Stimulated activated CD4-positive, alpha-beta T cell treated with anti-CD3 and anti-CD28 coated beads, TNF-alpha, amount 100 ng/mL, for 48 hours (primary cell): Measurements from ENCODE around the gene TRABD2B.

Source experiments
- DNase-seq, 3 donors: peaks; one replicate each; pipeline ENCODE4 v3.0.0-alpha.2; 2020; ENCODE audit warnings: low read depth in 3 of 3

The TRABD2B gene

DNA sequence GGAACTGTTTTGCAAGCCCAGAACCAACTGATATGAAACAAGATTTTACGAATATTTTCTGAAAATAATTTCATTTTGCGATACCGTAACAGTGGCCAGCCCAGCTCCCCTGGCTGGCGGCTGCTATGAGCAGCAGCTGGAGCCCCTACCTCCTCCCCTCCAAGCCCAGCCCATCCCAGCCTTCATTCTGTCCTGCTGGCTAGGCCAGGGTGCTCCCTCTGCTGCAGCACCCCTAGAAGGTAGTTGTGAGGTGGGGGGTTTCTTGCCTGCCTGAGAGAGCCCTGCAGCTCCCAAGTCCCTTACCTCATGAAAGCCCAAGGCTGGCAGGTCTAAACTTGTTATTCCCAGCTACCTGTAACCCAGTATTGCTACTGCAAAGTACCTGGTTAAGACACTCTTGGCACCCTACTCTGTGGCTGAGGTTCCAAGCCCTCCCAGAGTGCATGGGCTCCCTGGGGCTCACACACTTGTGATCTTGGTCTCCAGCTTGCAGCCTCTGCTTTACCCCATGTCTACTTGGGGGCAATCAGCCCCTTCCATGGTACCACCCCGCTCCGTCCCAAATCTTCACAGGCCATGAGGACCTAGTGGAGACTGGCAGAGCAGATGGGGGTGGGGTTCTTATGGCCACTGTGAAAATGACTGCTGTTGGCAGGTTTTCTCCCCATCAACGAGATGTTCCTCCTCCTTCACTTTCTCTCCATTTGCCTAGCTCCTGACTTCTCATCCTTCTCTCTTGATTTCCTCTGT lies 239.8 kb downstream of the TRABD2B start:
- no peak for DNase-seq

- DNase-seq: no peak
Measured at GRCh38 chr1:47756411-47756810, 240.8 kb downstream of the TRABD2B start.

DNA sequence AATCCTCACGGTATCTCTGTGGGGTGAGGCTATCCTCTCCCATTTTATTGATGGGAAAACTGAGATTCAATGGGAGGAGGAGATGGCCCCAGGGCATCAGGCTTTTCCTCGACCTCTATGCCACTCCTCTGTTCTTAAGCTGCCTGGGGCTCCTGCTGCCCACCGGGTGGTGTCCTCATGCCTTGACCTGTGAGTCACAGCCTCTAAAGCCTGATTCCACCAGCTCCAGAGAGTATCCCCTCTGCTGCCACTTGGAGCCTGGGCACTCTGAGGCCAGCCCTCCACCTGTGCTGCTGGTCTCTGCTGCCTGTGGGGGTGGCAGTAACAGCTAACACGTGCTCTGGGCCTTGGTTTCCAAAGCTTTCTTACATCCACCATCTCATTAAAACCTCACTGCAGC lies 241.2 kb downstream of the TRABD2B start:
- no peak for DNase-seq

- peak; percentile 28 to 45 (median 41) for DNase-seq
Measured at GRCh38 chr1:47755101-47755990, 241.8 kb downstream of the TRABD2B start.

DNA sequence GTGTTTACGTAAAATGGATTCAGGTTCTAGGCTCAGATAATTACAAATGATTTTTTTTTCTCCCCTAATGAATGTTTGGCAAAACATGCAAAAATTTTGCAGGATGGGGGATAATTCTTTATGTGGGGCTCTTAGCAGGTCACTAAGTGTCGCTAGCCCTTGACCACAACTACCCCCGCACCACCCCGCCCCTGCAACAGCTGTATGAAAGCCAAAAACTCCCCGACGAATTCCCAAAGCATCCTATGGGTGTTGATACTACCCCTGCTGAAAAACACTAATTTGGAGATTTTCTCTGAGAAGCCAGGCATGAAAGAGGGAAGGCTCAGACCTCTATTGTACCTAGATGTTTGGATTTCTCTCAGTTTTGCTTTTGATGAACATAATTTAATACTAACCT lies 243.0 kb downstream of the TRABD2B start:
- DNase-seq: no peak

- DNase-seq: no peak
Measured at GRCh38 chr1:47753808-47754207, 243.4 kb downstream of the TRABD2B start.

GRCh38 chr1:47752559-47752958 lies 244.6 kb downstream of the TRABD2B start:
- no peak for DNase-seq

DNA sequence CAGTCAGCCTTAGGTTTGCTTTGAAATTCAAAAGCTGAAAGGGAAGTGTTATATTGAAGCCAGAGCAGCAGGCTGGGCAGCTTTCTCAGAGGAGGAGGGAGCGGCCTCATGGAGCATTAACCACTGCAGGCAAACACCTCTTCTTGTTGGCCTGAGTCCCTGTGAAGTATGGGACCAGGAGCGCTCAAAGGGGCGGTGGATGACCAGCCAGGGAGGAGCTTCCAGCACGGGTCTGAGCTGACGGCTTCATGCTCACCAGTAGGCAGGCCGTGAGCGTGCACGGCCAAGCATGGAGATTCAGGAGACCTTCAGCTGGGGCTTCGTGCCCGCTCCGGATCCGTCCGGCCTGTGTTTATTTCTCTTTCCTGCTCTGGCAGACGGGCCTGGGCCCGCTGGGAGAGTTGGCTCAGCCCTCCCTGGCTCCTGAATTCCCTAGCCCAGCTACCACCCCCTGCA lies 245.2 kb downstream of the TRABD2B start:
- no peak for DNase-seq

GRCh38 chr1:47751193-47751592 lies 246.0 kb downstream of the TRABD2B start:
- no peak for DNase-seq

DNA sequence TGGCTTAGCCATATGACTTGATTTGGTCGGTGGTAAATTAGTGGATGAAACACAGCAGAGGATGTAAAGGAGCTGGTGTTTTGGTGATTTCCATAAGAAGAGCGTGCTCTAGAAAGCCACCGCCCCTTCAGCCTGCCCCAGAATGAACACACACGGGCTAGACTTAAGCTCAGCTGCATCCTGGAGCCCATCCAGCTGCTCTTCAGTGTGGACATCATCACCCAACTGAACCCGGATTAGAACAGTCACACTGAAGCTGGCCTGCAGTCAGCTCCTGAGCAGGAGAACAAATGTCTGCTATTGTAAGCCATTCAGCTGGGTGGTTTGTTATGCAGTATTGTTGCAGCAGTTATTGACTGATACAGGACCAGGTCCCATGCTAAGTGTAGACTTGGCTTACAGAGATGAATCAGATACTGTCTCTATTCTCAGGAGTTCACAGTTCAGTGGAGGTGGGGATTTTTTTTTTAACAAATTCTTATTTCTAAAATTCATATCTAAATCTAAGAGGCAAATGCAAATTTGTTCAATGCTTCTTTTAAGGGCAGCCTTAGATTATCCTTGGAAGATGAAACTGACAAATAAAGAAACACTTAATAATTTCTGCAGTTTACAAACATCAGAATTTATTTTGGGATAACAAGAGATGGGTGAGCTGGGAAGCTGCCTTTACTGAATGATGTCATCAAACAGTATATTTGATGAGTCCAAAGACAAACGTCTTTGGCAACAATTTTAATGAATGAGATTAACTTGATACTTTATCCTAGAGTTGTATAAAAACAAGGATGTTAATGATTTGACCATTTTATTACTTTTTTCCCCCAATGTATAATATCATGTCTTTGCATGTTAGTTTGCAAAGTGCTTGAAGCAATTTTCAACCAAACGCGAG lies 251.2 kb downstream of the TRABD2B start:
- DNase-seq: no peak

DNA sequence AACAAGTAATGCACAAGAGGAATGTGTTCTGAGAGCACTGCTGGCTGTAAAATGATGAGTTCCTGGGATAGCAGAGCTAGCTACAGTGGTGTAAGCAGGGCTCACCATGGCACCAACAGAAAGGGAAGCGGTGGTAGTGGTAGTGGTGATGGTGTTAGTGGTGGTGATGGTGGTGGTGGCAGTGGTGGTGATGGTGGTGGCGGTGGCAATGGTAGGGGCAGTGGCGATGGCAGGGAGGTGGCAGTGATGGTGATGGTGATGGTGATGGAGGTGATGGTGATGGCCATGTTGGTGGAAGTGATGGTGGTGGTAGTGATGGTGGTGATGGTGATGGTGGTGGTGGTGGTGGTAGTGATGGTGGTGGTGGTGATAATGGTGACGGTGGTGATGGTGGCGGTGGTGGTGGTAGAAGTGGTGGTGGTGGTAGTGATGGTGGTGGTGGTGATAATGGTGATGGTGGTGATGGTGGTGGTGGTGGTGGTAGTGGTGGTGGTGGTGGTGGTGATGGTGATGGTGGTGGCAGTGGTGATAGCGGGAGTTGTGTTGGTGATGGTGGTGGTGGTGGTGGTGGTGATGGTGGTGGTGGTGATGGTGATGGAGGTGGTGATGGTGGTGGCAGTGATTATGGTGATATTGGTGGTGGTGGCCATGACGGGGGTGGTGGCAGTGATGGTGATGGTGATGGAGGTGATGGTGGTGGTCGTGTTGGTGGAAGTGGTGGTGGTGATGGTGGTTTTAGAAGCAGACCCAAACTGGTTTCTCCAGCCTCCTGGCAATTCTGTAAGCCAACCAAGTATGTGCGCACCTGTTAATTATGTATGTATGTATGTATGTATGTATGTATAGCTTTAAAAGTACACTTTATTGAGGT lies 254.1 kb downstream of the TRABD2B start:
- DNase-seq: no peak

DNA sequence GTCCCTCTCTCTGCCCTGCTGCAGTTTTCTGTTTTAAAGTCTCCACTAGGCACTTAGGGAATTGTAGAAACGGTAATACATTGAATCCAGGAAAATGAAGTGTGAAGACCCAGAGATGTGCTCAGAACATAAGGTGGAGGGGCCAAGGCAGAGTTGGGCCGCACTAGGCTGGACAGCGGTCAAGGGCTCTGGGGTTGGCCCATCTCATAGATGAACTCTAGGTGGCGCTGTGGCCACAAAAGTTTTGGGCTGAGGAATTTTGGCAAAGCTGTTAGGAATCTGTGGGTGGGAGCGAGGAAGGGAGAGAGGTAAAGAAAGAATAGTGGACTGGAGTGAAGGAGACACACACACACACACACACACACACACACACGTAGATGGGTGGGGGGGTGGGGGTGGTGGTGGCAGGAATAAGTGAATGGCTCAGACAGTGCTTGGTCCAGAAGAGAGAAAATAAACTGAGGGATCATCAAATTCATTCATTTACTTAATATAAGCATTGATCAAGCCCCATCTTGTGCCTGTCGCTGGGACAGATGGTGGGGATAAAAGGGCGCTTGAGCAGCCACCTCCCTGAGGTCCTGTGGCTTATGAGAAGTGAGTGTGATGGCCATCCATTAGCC lies 258.5 kb downstream of the TRABD2B start:
- DNase-seq: no peak

DNA sequence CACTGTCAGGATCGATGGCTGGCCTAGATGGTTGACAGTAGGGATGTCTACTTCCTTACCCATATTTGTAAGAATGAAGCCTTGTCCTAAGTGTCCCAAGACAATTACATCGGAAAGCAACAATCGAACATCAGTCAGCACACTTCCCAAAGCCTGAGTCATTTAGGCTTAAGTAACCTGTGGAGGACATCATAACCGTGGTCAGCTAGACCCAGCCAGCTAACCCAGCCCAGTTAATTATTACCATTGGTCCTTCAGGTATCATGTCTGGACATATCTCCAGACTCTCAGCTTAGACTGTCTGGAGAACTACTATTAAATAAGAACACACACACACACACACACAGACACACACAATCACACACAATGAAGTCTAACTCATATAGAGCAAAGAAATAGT lies 264.7 kb downstream of the TRABD2B start:
- no peak for DNase-seq

- no peak for DNase-seq
Measured at GRCh38 chr1:47731730-47732129, 265.5 kb downstream of the TRABD2B start.

- DNase-seq: no peak
Measured at GRCh38 chr1:47729685-47730084, 267.5 kb downstream of the TRABD2B start.

DNA sequence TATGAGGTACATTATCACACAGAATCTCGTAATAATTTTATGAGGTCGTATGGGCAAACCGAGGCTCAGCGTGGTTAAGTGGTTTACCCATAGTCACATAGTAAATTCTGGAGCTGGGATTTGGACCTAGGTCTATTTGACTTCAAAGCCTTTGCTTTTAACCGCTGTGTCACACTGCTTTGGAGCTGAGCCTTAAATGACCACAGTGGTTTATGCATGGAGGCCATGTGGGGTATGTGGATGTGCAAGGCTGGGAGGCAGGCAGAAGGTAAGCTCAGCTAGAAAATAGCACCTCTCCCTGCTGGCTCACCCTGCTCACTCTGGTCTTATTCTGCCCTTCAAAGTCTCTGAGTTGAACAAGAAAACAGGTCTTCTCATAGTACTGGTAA lies 269.5 kb downstream of the TRABD2B start:
- DNase-seq: no peak

- DNase-seq: no peak
Measured at GRCh38 chr1:47727051-47727696, 270.0 kb downstream of the TRABD2B start.

- DNase-seq: peak; percentile 39 to 61 (median 47)
Measured at GRCh38 chr1:47725992-47726855, 271.0 kb downstream of the TRABD2B start.

DNA sequence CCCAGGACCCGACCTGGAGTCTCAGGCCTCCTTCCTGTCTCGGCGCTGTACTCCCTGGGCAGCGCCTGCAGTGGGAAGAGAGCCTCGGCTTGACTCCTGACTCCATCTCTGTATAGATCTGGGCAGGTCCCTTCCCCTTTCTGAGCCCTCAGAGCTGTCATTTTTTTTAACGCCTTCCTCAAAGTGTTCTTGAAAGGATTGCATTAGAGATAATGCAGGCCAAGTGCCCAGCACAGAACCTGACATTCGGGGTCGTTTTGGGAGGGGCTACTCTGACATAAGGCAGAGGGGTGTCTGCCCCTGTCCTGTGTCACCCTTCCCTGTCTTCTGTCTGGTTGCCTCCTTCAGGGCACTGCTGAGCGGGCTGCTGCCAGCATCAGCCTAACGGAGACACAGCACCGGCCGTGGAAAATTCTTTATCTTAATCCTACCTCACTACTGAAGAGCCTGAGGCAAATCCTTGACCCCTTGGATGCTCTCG lies 271.6 kb downstream of the TRABD2B start:
- DNase-seq: no peak
